Measurements from ENCODE around the gene CORIN. TPM values are rescaled to one million over a fixed set of nuclear protein-coding genes. Genes with fewer than 3 reads are reported as not detected.

The CORIN gene
- total and polyA plus RNA-seq, 2 donors (not counting 3 experiments of a cell fraction or from before 2014, with no cell fraction given): 0.07 to 0.40 TPM

DNA sequence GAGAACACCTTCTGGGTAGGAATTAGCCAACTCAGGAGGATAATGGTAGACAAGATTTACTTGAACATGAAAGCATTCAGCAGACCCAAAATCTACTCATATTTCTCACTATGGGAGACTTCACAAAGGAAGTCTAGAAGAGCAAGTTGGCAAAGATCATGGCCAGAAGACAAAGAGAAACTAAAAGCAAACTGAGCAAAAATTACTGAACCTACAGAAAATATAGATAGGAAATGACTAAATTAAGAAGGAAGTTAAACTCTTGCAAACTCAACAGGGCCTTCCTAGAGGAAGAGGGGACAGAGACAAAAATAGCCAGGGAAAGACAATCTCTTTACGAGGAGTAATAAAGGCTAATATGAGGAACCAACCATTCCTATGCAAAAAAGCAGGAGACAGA lies 18.7 kb downstream of the CORIN start:
- Histone ChIP-seq H3K27ac (ENCODE audit: insufficient read depth, low read depth, low read length) (no peak overlapping the region), H3K36me3 (ENCODE audit: control insufficient read depth in 2 of 2, extremely low read depth in 1 of 2, insufficient read depth in 2 of 2, low read length in 2 of 2) (no peaks in the 10 kb centered on the region), H3K9me3 (replicated peaks; ENCODE audit: control insufficient read depth, insufficient read depth, low read length) (no peaks in the 10 kb centered on the region), H3K79me2 (ENCODE audit: control insufficient read depth, insufficient read depth, low read length) (no peaks in the 10 kb centered on the region), H3K9me1 (replicated peaks; ENCODE audit: control insufficient read depth, extremely low read depth, insufficient read depth, low read length) (no peaks in the 10 kb centered on the region), H3K27me3 (ENCODE audit: control insufficient read depth in 2 of 2, insufficient read depth in 2 of 2, low read length in 2 of 2) (peaks cover 9% of the 10 kb centered on the region in 2 experiments), H3K4me3 (replicated peaks in 1 of 3; ENCODE audit: insufficient read depth in 1 of 3, low read depth in 1 of 3, low read length in 3 of 3) (no peak overlapping the region), H4K20me1 (replicated peaks; ENCODE audit: control insufficient read depth, extremely low read depth, insufficient read depth, low read length) (no peaks in the 10 kb centered on the region), H2AFZ (ENCODE audit: low read depth, low read length) (peak overlapping the region; percentile 41), H3K4me1 (ENCODE audit: control insufficient read depth, extremely low read depth, insufficient read depth, low read length) (peaks cover 8% of the 10 kb centered on the region), H3K9ac (replicated peaks; ENCODE audit: extremely low read depth, insufficient read depth, low read length) (no peak overlapping the region), H3K4me2 (ENCODE audit: insufficient read depth, low read length) (peak overlapping the region; percentile 51)
- dilution Hi-C loops (cut with MboI; ENCODE audit: extremely low pct_ligation_motif_present, low sequenced_read_pairs) (no loop called here), intact Hi-C loops (cut with micrococcal nuclease) (loop anchor here (5.0 to 10.0 kb wide), 2 partner anchors 74 to 102 kb away; no protein-coding TSS in a partner anchor)
- no peak for FAIRE-seq
- DNase-seq (ENCODE audit: low read depth, low spot score): no peak
- CTCF ChIA-PET: interaction anchor here (0.7 kb wide), 1 partner anchor 9 kb away, joined by 3 read pairs; no protein-coding TSS in a partner anchor
- POLR2A ChIA-PET: no interaction called here
- no TSS peak for BruUV-seq (replicated peaks)
- no peak for TF ChIP-seq CTCF (IDR thresholded peaks at IDR 0.05; ENCODE audit: extremely low read depth in 1 of 2, insufficient read depth in 1 of 2, low read depth in 1 of 2, low read length in 2 of 2)
- TF ChIP-seq MYC (IDR thresholded peaks at IDR 0.05; ENCODE audit: low read depth, low read length): no peak
- no peak for TF ChIP-seq JUN (IDR thresholded peaks at IDR 0.05; ENCODE audit: borderline replicate concordance, insufficient read depth, insufficient read length, low read depth)
- TF ChIP-seq GATA2 (IDR thresholded peaks at IDR 0.05; ENCODE audit: insufficient read depth, insufficient read length, low read depth, low read length): no peak
- no peak for TF ChIP-seq FOS (IDR thresholded peaks at IDR 0.05; ENCODE audit: borderline replicate concordance, insufficient read depth, low read length)
- no peak for TF ChIP-seq POLR2AphosphoS5 (IDR thresholded peaks at IDR 0.05; ENCODE audit: insufficient read depth, low read depth, low read length)
- TF ChIP-seq EZH2 (IDR thresholded peaks at IDR 0.05; ENCODE audit: borderline replicate concordance, low read depth, low read length, severe bottlenecking): no peak
- no peak for TF ChIP-seq POLR2A (IDR thresholded peaks at IDR 0.05; ENCODE audit: low read depth, low read length)
- no peak for TF ChIP-seq MAX (IDR thresholded peaks at IDR 0.05; ENCODE audit: insufficient read depth, insufficient read length)
